GM12878 (cell line): Measurements from ENCODE around the gene ARPP21. TPM values are rescaled to one million over a fixed set of nuclear protein-coding genes. Genes with fewer than 3 reads are reported as not detected.

Experiments used
- ATAC-seq: fragments of 200-7000 bp; cut with Tn5 transposase; 3 replicates; pipeline ENCODE4 v1.9.1; 2020; ENCODE audit warnings: mild to moderate bottlenecking, moderate library complexity
- BruUV-seq: library from RNA; stranded (reverse); fragments of 400-500 nt; replicated peaks from 2 replicates; lab custom pipeline; 2021; lab: Mats Ljungman, UMichigan
- CTCF ChIA-PET: fragments of 300-600 bp; sonication (Branson Sonifier 250); formaldehyde crosslinking; extraction: SDS; loops from one replicate; lab custom pipeline; 2021; ENCODE audit warnings: inconsistent platforms; lab: Yijun Ruan, JAX
- POLR2A ChIA-PET: fragments of 350-600 bp; formaldehyde crosslinking; extraction: SDS; loops from one replicate; lab custom pipeline; 2021; ENCODE audit warnings: inconsistent platforms; lab: Charles Lee
- RAD21 ChIA-PET: fragments of 300-600 bp; sonication (Branson Sonifier 250); formaldehyde crosslinking; loops from one replicate; lab custom pipeline; 2023; ENCODE audit warnings: antibody characterized with exemption; ENCODE audit not compliant: unreplicated experiment; lab: Charles Lee
- SMC1A ChIA-PET: fragments of 300-600 bp; sonication (Branson Sonifier 250); formaldehyde crosslinking; loops from one replicate; lab custom pipeline; 2023; ENCODE audit not compliant: unreplicated experiment, uncharacterized antibody; lab: Charles Lee
- DNase-seq: peaks from one replicate; pipeline ENCODE4 v3.0.0-alpha.2; 2011; ENCODE audit warnings: low read depth, low spot score
- FAIRE-seq: peaks from 3 replicates; lab custom pipeline; 2011; peaks lifted over from hg19 to GRCh38; lab: Jason Lieb, UNC
- H2AFZ ChIP-seq: 2 replicates; pipeline ENCODE4 v1.6.0; 2011; ENCODE audit warnings: low read depth, low read length, control low read depth; ENCODE audit not compliant: control insufficient read depth
- H3K27ac ChIP-seq: 2 replicates; pipeline ENCODE4 v1.5.1; 2011; ENCODE audit warnings: control low read depth; ENCODE audit not compliant: control insufficient read depth, insufficient read depth
- H3K27me3 ChIP-seq, 2 experiments: replicated peaks in 1 of 2; 2 replicates each; pipeline versions ENCODE4 v1.6.0 to v1.6.1; 2011; ENCODE audit warnings: low read length in 1 of 2; ENCODE audit not compliant: control insufficient read depth in 2 of 2, insufficient read depth in 2 of 2
- H3K36me3 ChIP-seq, 2 experiments: 2 replicates each; pipeline ENCODE4 v1.5.1; 2011; ENCODE audit warnings: low read length in 1 of 2; ENCODE audit not compliant: control insufficient read depth in 2 of 2, insufficient read depth in 2 of 2
- H3K4me1 ChIP-seq: 2 replicates; pipeline ENCODE4 v1.6.1; 2011; ENCODE audit warnings: mild to moderate bottlenecking, low read length, moderate library complexity, mixed read lengths; ENCODE audit not compliant: control insufficient read depth, insufficient read depth
- H3K4me2 ChIP-seq: 2 replicates; pipeline ENCODE4 v1.6.0; 2011; ENCODE audit warnings: control low read depth; ENCODE audit not compliant: control insufficient read depth, insufficient read depth
- H3K4me3 ChIP-seq: fragments of 200-600 bp; sonication (generic); 2 replicates; pipeline ENCODE4 v1.5.1; 2016
- H3K79me2 ChIP-seq: 2 replicates; pipeline ENCODE4 v1.6.0; 2011; ENCODE audit warnings: low read length; ENCODE audit not compliant: control insufficient read depth, insufficient read depth
- H3K9ac ChIP-seq: 2 replicates; pipeline ENCODE4 v1.8.0; 2011; ENCODE audit warnings: low read length, control low read depth, mixed read lengths; ENCODE audit not compliant: control insufficient read depth, insufficient read depth
- H3K9me3 ChIP-seq: replicated peaks from 3 replicates; pipeline ENCODE4 v1.5.1; 2011; ENCODE audit warnings: mild to moderate bottlenecking, low read length; ENCODE audit not compliant: control insufficient read depth, insufficient read depth
- H4K20me1 ChIP-seq: 2 replicates; pipeline ENCODE4 v1.6.0; 2011; ENCODE audit not compliant: control insufficient read depth, insufficient read depth
- BCL11A ChIP-seq: IDR thresholded peaks from 2 replicates; pipeline ENCODE4 v1.6.1; 2011; ENCODE audit warnings: low read depth, low read length
- CBX5 ChIP-seq: sonication (generic); IDR thresholded peaks from 2 replicates; pipeline ENCODE4 v1.6.1; 2016; ENCODE audit warnings: low read depth, moderate library complexity, mild to moderate bottlenecking, inconsistent platforms
- EP300 ChIP-seq, 2 experiments: fragments of 150-350 bp in 1 of 2; IDR thresholded peaks; 2 replicates each; pipeline ENCODE4 v1.6.1; 2011 to 2012; ENCODE audit warnings: low read depth in 2 of 2, low read length in 2 of 2, borderline replicate concordance in 1 of 2, improper control_type of control experiment in 1 of 2, inconsistent platforms in 1 of 2; ENCODE audit not compliant: control insufficient read depth in 1 of 2
- KAT2A ChIP-seq: conservative IDR thresholded peaks from 2 replicates; pipeline ENCODE4 v1.6.1; 2011; ENCODE audit warnings: low read depth, low read length; ENCODE audit not compliant: control insufficient read depth
- KDM1A ChIP-seq: fragments of 200-600 bp; sonication (generic); IDR thresholded peaks from 2 replicates; pipeline ENCODE4 v1.6.1; 2016; ENCODE audit warnings: borderline replicate concordance
- MEF2A ChIP-seq: IDR thresholded peaks from 2 replicates; pipeline ENCODE4 v1.6.1; 2011; ENCODE audit warnings: low read depth, mild to moderate bottlenecking, low read length, moderate library complexity; ENCODE audit not compliant: insufficient read depth
- MEF2B ChIP-seq: fragments of 450-650 bp; IDR thresholded peaks from 2 replicates; pipeline ENCODE4 v1.6.1; 2018; ENCODE audit warnings: mild to moderate bottlenecking, moderate library complexity; ENCODE audit not compliant: partially characterized antibody, poor library complexity, severe bottlenecking
- NR2C1 ChIP-seq: fragments of 450-650 bp; IDR thresholded peaks from 2 replicates; pipeline ENCODE4 v1.6.1; 2017; ENCODE audit warnings: antibody characterized with exemption, mild to moderate bottlenecking, moderate library complexity
- WGBS: methylation state at CpG from one replicate; pipeline ENCODE4 v1.1.6; 2016; ENCODE audit warnings: low lambda C conversion rate; ENCODE audit not compliant: insufficient replicate concordance, insufficient coverage; ENCODE audit errors: missing lambda C conversion rate; 5-methylcytosine and 5-hydroxymethylcytosine counted together
- in situ Hi-C: fragments of 300-500 bp; cut with MboI; formaldehyde crosslinking; loops from 9 replicates; pipeline ENCODE4 v1.14.3; 2018; ENCODE audit warnings: mixed read lengths
- intact Hi-C: fragments of 100-400 bp; cut with micrococcal nuclease; formaldehyde crosslinking; loops from one replicate; pipeline ENCODE4 v1.14.2; 2022; ENCODE audit not compliant: unreplicated experiment
- polyA plus RNA-seq, 11 experiments: library from polyadenylated mRNA; depleted of rRNA in 4 of 11; unstranded in 6 of 11; stranded (reverse) in 5 of 11; fragments of >200 nt; fragmentation: Nextera tagmentation in 4 of 11; fragmentation: Illumina TruSeq in 1 of 11; extraction: Ambion mirVana in 4 of 11; extraction: Trizol in 1 of 11; gene quantifications; 1 replicate in 1 of 11; 2 replicates in 10 of 11; pipeline versions ENCODE4 v1.2.1 to v1.2.3, GENCODE V29; 2011 to 2016; ENCODE audit warnings: inconsistent platforms in 2 of 11, missing spikeins in 2 of 11, low read depth in 1 of 11
- total RNA-seq, 4 experiments: library from RNA; depleted of rRNA in 3 of 4; stranded (reverse); fragments of >200 nt in 3 of 4; fragmentation: Illumina TruSeq in 1 of 4; extraction: Trizol in 1 of 4; gene quantifications; 2 replicates each; pipeline versions ENCODE4 v1.2.1 to v1.2.3, GENCODE V29; 2013 to 2021
- TF ChIP-seq, protein P1 (sequence below): fragments of 450-650 bp; IDR thresholded peaks from 2 replicates; pipeline ENCODE4 v1.6.1; 2017; ENCODE audit warnings: mild to moderate bottlenecking, moderate library complexity
- TF ChIP-seq, protein P2 (sequence below): IDR thresholded peaks from 2 replicates; pipeline ENCODE4 v1.6.1; 2012; ENCODE audit warnings: low read length, inconsistent platforms

The ARPP21 gene
- total and polyA plus RNA-seq, 10 of the 15 experiments (the other 5 are each of a cell fraction or from before 2014, with no cell fraction given): not detected

DNA sequence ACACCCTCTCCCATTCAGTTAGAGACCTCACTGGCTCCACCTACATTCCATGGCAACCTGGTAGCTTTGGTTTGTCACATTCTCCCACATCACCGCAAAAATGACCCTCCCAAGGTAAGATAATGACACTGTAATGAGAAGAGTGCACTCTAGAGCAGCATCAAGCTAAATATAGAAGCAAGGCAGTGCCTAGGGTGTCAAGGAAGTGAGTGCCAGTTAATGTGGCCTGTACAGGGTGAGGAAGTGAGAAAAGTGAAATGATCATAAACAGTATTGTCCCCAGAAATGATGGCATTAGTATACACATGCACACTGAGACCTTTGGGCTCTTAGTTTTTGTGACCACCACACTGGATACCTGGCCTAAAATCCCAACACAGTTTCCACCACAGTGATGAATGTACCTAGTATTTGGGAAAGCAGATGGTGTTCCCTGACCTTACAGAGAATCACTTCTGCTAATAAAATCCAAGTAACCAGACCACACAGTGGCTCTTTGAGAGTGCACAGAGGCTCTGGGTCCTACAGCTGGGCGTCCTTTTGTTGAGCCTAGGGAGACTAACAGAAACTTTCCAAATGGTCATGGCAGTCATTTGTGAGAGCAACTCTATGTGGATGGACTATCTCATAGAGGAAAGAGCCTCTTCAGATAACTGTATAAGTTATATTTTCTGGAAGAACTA, 106.6 kb downstream of the ARPP21 start:
- 0% methylated on average over 2 of the region's 2 CpGs for WGBS
- ATAC-seq (peak; percentile 48), FAIRE-seq (no peak), DNase-seq (no peak)
- BruUV-seq: no TSS peak
- no peaks in the 10 kb centered on the region for H3K4me1 ChIP-seq
- no peaks in the 10 kb centered on the region for H3K9me3 ChIP-seq
- no peaks in the 10 kb centered on the region for H3K79me2 ChIP-seq
- CTCF ChIA-PET: no interaction called here
- SMC1A ChIA-PET: no interaction called here
- POLR2A ChIA-PET: no interaction called here
- H3K36me3 ChIP-seq: no peaks in the 10 kb centered on the region
- in situ Hi-C loops (no loop called here), intact Hi-C loops (no loop called here)
- H3K4me3 ChIP-seq: no peak overlapping the region
- H3K27ac ChIP-seq: no peak overlapping the region
- RAD21 ChIA-PET: no interaction called here
- no peaks in the 10 kb centered on the region for H4K20me1 ChIP-seq
- no peak overlapping the region for H2AFZ ChIP-seq
- H3K4me2 ChIP-seq: no peak overlapping the region
- H3K9ac ChIP-seq: no peak overlapping the region
- H3K27me3 ChIP-seq: no peaks in the 10 kb centered on the region; a peak in 1 of 4 replicates
- no peak for TF ChIP-seq KAT2A
- no peak for TF ChIP-seq KDM1A
- TF ChIP-seq CBX5: no peak
- TF ChIP-seq BCL11A: no peak

DNA sequence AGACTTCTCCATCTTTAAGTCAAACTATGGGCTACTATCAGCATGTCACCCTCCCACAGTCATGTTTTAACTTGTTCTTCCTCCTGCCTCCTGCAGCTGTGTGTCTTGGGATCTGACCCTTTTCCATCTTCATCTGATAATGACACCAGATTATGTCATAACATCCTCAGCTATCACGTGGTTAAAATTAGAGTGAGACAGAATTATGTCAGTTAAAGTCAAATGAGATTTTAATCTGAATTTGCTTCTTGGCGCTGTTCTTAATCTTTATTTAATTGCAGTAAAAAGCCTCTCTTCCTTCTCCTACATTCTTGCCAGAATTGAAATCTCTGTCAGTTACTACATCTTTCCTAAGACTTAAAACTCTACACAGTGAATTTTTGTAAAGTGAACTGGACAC, 107.2 kb downstream of the ARPP21 start:
- no peaks in the 10 kb centered on the region for H3K4me1 ChIP-seq
- BruUV-seq: no TSS peak
- H3K9ac ChIP-seq: no peak overlapping the region
- no peak overlapping the region for H3K27ac ChIP-seq
- H3K36me3 ChIP-seq: no peaks in the 10 kb centered on the region
- ChIA-PET RAD21 (no interaction called here), POLR2A (no interaction called here), SMC1A (no interaction called here), CTCF (no interaction called here)
- ATAC-seq (no peak), DNase-seq (no peak), FAIRE-seq (no peak)
- no peak overlapping the region for H3K4me3 ChIP-seq
- no peak overlapping the region for H2AFZ ChIP-seq
- H3K9me3 ChIP-seq: no peaks in the 10 kb centered on the region
- H4K20me1 ChIP-seq: no peaks in the 10 kb centered on the region
- no peaks in the 10 kb centered on the region; a peak in 1 of 4 replicates for H3K27me3 ChIP-seq
- no peak for TF ChIP-seq NR2C1
- TF ChIP-seq EP300 (IDR thresholded peaks at IDR 0.05; ENCODE audit: borderline replicate concordance in 1 of 2, control insufficient read depth in 1 of 2, low read depth in 2 of 2, low read length in 2 of 2): no peak
- no peak for TF ChIP-seq MEF2A
- TF ChIP-seq, protein P1, sequence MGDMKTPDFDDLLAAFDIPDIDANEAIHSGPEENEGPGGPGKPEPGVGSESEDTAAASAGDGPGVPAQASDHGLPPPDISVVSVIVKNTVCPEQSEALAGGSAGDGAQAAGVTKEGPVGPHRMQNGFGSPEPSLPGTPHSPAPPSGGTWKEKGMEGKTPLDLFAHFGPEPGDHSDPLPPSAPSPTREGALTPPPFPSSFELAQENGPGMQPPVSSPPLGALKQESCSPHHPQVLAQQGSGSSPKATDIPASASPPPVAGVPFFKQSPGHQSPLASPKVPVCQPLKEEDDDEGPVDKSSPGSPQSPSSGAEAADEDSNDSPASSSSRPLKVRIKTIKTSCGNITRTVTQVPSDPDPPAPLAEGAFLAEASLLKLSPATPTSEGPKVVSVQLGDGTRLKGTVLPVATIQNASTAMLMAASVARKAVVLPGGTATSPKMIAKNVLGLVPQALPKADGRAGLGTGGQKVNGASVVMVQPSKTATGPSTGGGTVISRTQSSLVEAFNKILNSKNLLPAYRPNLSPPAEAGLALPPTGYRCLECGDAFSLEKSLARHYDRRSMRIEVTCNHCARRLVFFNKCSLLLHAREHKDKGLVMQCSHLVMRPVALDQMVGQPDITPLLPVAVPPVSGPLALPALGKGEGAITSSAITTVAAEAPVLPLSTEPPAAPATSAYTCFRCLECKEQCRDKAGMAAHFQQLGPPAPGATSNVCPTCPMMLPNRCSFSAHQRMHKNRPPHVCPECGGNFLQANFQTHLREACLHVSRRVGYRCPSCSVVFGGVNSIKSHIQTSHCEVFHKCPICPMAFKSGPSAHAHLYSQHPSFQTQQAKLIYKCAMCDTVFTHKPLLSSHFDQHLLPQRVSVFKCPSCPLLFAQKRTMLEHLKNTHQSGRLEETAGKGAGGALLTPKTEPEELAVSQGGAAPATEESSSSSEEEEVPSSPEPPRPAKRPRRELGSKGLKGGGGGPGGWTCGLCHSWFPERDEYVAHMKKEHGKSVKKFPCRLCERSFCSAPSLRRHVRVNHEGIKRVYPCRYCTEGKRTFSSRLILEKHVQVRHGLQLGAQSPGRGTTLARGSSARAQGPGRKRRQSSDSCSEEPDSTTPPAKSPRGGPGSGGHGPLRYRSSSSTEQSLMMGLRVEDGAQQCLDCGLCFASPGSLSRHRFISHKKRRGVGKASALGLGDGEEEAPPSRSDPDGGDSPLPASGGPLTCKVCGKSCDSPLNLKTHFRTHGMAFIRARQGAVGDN: no peak
- TF ChIP-seq MEF2B: no peak
- TF ChIP-seq, protein P2, sequence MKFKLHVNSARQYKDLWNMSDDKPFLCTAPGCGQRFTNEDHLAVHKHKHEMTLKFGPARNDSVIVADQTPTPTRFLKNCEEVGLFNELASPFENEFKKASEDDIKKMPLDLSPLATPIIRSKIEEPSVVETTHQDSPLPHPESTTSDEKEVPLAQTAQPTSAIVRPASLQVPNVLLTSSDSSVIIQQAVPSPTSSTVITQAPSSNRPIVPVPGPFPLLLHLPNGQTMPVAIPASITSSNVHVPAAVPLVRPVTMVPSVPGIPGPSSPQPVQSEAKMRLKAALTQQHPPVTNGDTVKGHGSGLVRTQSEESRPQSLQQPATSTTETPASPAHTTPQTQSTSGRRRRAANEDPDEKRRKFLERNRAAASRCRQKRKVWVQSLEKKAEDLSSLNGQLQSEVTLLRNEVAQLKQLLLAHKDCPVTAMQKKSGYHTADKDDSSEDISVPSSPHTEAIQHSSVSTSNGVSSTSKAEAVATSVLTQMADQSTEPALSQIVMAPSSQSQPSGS: no peak
- no peaks in the 10 kb centered on the region for H3K79me2 ChIP-seq
- intact Hi-C loops: no loop called here
- H3K4me2 ChIP-seq: no peak overlapping the region
- in situ Hi-C loops: no loop called here
- 28% methylated on average over 2 of the region's 2 CpGs for whole genome bisulfite sequencing
